SU-DHL-6 (cell line): ENCODE measurements around the gene CD1B.

Experiments used
- H2AFZ ChIP-seq: fragments of 200-600 bp; sonication (generic); 2 replicates; pipeline ENCODE4 v1.6.1; 2014; ENCODE audit warnings: low read depth, mild to moderate bottlenecking, moderate library complexity, mixed read lengths, antibody characterized with exemption, low read length; ENCODE audit not compliant: severe bottlenecking
- H3F3A ChIP-seq: fragments of 200-600 bp; shearing (Covaris generic); 2 replicates; pipeline ENCODE4 v1.6.0; 2016; ENCODE audit warnings: antibody characterized with exemption, mild to moderate bottlenecking; ENCODE audit not compliant: insufficient read depth
- H3K27ac ChIP-seq: fragments of 200-600 bp; sonication (generic); 2 replicates; pipeline ENCODE4 v1.5.1; 2016; ENCODE audit warnings: low read depth, mild to moderate bottlenecking, low read length, moderate library complexity, mixed read lengths
- H3K27me3 ChIP-seq: fragments of 200-600 bp; sonication (generic), shearing (Covaris generic); 2 replicates; pipeline ENCODE4 v1.6.0; 2014; ENCODE audit warnings: mild to moderate bottlenecking, low read length
- H3K36me3 ChIP-seq: fragments of 200-600 bp; sonication (generic); 2 replicates; pipeline ENCODE4 v1.6.1; 2014; ENCODE audit warnings: mild to moderate bottlenecking, low read length, mixed read lengths
- H3K4me2 ChIP-seq: fragments of 300-600, 200-600 bp; shearing (Covaris generic), sonication (generic); 2 replicates; pipeline ENCODE4 v1.6.0; 2014; ENCODE audit warnings: low read length, low read depth, mild to moderate bottlenecking; ENCODE audit not compliant: poor library complexity, severe bottlenecking
- H3K4me3 ChIP-seq: fragments of 200-600 bp; sonication (generic); 2 replicates; pipeline ENCODE4 v1.5.1; 2014; ENCODE audit warnings: antibody characterized with exemption, low read length, mild to moderate bottlenecking, mixed read lengths; ENCODE audit not compliant: insufficient read depth, poor library complexity, severe bottlenecking
- H3K79me2 ChIP-seq: fragments of 200-600 bp; sonication (generic); 2 replicates; pipeline ENCODE4 v1.6.1; 2014; ENCODE audit warnings: mild to moderate bottlenecking, low read length, moderate library complexity; ENCODE audit not compliant: insufficient read depth
- H3K9ac ChIP-seq: fragments of 200-600 bp; sonication (generic); 2 replicates; pipeline ENCODE4 v1.7.0; 2014; ENCODE audit warnings: mild to moderate bottlenecking, low read length
- H3K9me2 ChIP-seq: fragments of 200-600 bp; sonication (generic); replicated peaks from 2 replicates; pipeline ENCODE4 v1.6.1; 2014; ENCODE audit warnings: low read length; ENCODE audit not compliant: insufficient read depth
- H3K9me3 ChIP-seq: fragments of 200-600 bp; sonication (generic); 2 replicates; pipeline ENCODE4 v1.6.1; 2014; ENCODE audit warnings: low read length, mixed read lengths; ENCODE audit not compliant: insufficient read depth
- H4K20me1 ChIP-seq: fragments of 200-600 bp; sonication (generic); 2 replicates; pipeline ENCODE4 v1.6.1; 2014; ENCODE audit warnings: low read depth, mild to moderate bottlenecking, antibody characterized with exemption, low read length, moderate library complexity, mixed read lengths
- EZH2phosphoT487 ChIP-seq: fragments of 200-600 bp; sonication (generic), shearing (Covaris generic); conservative IDR thresholded peaks from 2 replicates; pipeline ENCODE4 v1.6.1; 2018; ENCODE audit warnings: mild to moderate bottlenecking, antibody characterized with exemption, low read length, moderate library complexity, mixed read lengths
- TF ChIP-seq, protein P1 (sequence below): fragments of 200-600 bp; sonication (generic); IDR thresholded peaks from one replicate; pipeline ENCODE4 v1.5.1; 2017; ENCODE audit warnings: antibody characterized with exemption, mild to moderate bottlenecking, low read length, moderate library complexity; ENCODE audit not compliant: insufficient read depth, poor library complexity, severe bottlenecking

Gene CD1B

DNA sequence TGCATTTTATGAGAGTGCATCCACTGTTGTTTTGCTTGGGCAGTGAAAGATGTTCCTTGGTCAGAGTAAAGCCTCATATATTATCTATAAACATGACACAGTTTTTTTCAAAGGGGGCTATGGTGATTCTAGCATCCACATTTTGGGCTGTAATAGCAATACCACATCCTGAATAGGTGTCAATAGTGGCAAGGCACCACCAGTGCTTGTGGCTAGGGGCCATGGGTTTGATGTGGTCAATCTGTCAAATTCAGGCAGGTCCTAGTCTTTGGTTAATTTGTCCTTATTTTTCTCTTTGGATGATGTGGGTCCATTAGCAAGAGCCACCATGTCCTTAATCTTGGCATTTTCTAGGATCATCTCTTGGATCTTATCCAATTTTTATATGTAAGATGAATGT, 35.5 kb upstream of the CD1B start:
- Histone ChIP-seq H3K79me2 (no peaks in the 10 kb centered on the region), H3K4me2 (no peak overlapping the region), H2AFZ (no peak overlapping the region), H3K9me2 (no peaks in the 10 kb centered on the region), H3K9ac (no peak overlapping the region), H3K9me3 (no peaks in the 10 kb centered on the region), H3K36me3 (no peaks in the 10 kb centered on the region), H3K27me3 (no peaks in the 10 kb centered on the region), H3K27ac (no peak overlapping the region), H4K20me1 (no peaks in the 10 kb centered on the region), H3K4me3 (no peak overlapping the region), H3F3A (no peaks in the 10 kb centered on the region)
- no peak for TF ChIP-seq EZH2phosphoT487
- TF ChIP-seq, protein P1, sequence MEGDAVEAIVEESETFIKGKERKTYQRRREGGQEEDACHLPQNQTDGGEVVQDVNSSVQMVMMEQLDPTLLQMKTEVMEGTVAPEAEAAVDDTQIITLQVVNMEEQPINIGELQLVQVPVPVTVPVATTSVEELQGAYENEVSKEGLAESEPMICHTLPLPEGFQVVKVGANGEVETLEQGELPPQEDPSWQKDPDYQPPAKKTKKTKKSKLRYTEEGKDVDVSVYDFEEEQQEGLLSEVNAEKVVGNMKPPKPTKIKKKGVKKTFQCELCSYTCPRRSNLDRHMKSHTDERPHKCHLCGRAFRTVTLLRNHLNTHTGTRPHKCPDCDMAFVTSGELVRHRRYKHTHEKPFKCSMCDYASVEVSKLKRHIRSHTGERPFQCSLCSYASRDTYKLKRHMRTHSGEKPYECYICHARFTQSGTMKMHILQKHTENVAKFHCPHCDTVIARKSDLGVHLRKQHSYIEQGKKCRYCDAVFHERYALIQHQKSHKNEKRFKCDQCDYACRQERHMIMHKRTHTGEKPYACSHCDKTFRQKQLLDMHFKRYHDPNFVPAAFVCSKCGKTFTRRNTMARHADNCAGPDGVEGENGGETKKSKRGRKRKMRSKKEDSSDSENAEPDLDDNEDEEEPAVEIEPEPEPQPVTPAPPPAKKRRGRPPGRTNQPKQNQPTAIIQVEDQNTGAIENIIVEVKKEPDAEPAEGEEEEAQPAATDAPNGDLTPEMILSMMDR: no peak

DNA sequence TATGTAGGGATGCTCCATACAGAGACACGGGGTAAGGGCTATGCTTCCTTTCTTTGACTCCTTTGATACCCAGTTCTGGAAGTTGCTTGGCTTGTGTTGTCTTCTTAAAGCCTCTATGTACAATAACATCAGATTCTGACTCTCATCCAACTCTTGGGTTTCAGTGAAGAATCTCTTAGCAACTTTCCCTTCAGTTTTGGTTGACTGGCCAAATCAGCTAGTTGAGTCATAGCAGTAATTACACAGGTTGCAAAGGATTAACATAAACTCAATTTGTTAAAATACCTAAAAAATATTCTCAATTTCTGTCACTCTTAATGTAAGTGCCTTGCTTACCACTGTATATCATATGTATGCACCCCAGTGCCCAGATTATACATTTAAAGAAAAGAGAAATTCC, 31.6 kb upstream of the CD1B start:
- H2AFZ ChIP-seq: no peak overlapping the region
- no peaks in the 10 kb centered on the region for H3K9me3 ChIP-seq
- no peak overlapping the region for H3K4me3 ChIP-seq
- H4K20me1 ChIP-seq: no peaks in the 10 kb centered on the region
- H3K27ac ChIP-seq: no peak overlapping the region
- H3K36me3 ChIP-seq: no peaks in the 10 kb centered on the region
- H3K79me2 ChIP-seq: no peaks in the 10 kb centered on the region
- TF ChIP-seq EZH2phosphoT487: no peak
- TF ChIP-seq, protein P1: no peak
- H3K9me2 ChIP-seq: no peaks in the 10 kb centered on the region
- H3K27me3 ChIP-seq: no peaks in the 10 kb centered on the region
- no peaks in the 10 kb centered on the region for H3F3A ChIP-seq
- H3K4me2 ChIP-seq: no peak overlapping the region
- H3K9ac ChIP-seq: no peak overlapping the region

GRCh38 chr1:158362482-158362881, 31.2 kb upstream of the CD1B start:
- H3K9ac ChIP-seq: no peak overlapping the region

More at GRCh38 chr1:158362482-158362881, 31.2 kb upstream of the CD1B start:
- H3K9me3 ChIP-seq: no peaks in the 10 kb centered on the region
- H2AFZ ChIP-seq: no peak overlapping the region
- H3F3A ChIP-seq: no peaks in the 10 kb centered on the region
- H3K4me3 ChIP-seq: no peak overlapping the region
- no peaks in the 10 kb centered on the region for H4K20me1 ChIP-seq
- H3K79me2 ChIP-seq: no peaks in the 10 kb centered on the region
- no peaks in the 10 kb centered on the region for H3K9me2 ChIP-seq
- TF ChIP-seq, protein P1: no peak
- no peak for TF ChIP-seq EZH2phosphoT487
- no peaks in the 10 kb centered on the region for H3K36me3 ChIP-seq
- H3K27me3 ChIP-seq: no peaks in the 10 kb centered on the region
- no peak overlapping the region for H3K27ac ChIP-seq
- H3K4me2 ChIP-seq: no peak overlapping the region
